Choroid plexus epithelial cell (primary cell): ENCODE data around the gene NEDD4L.

Experiments used
- DNase-seq: peaks from one replicate; pipeline ENCODE4 v3.0.0-alpha.2; 2010; ENCODE audit warnings: low read depth
- H3K4me3 ChIP-seq: 2 replicates; pipeline ENCODE4 v1.5.1; 2011; ENCODE audit warnings: low read depth, mild to moderate bottlenecking, control low read depth, low read length, moderate library complexity
- CTCF ChIP-seq: conservative IDR thresholded peaks from 2 replicates; pipeline ENCODE4 v1.5.1; 2011; ENCODE audit warnings: low read depth, mild to moderate bottlenecking, control low read depth, inconsistent platforms, low read length, moderate library complexity

The NEDD4L gene

GRCh38 chr18:58034370-58034769 lies 9.7 kb upstream of the NEDD4L start:
- no peak overlapping the region for H3K4me3 ChIP-seq
- DNase-seq = no peak
- TF ChIP-seq CTCF = no peak

- TF ChIP-seq CTCF = no peak
- DNase-seq = no peak
- H3K4me3 ChIP-seq = no peak overlapping the region
These were observed 6.9 kb upstream of the NEDD4L start for GRCh38 chr18:58037163-58037562.

GRCh38 chr18:58038063-58038462 lies 6.0 kb upstream of the NEDD4L start:
- DNase-seq = no peak
- no peak overlapping the region for H3K4me3 ChIP-seq
- no peak for TF ChIP-seq CTCF

- DNase-seq = no peak
- H3K4me3 ChIP-seq = no peak overlapping the region
- no peak for TF ChIP-seq CTCF
These were observed 2.4 kb upstream of the NEDD4L start for GRCh38 chr18:58041633-58042032.

- DNase-seq = no peak
- no peak for TF ChIP-seq CTCF
- peak overlapping the region; percentile 65 for H3K4me3 ChIP-seq
These were observed 1.1 kb upstream of the NEDD4L start for GRCh38 chr18:58042826-58043490.

- no peak for TF ChIP-seq CTCF
- peak overlapping the region; percentile 65 for H3K4me3 ChIP-seq
- peak; percentile 17 for DNase-seq
These were observed 580 bp downstream of the NEDD4L start for GRCh38 chr18:58044370-58045241.
